ENCODE data around the gene TMPRSS3. TPM values are rescaled to one million over a fixed set of nuclear protein-coding genes. Genes with fewer than 3 reads are reported as not detected.

TMPRSS3 gene
- total and polyA plus RNA-seq, 2 donors (not counting 1 experiment from before 2014, with no cell fraction given) = 0.10 to 0.12 TPM

GRCh38 chr21:42382915-42383314 lies 12.9 kb downstream of the TMPRSS3 start:
- H3K79me2 ChIP-seq (ENCODE audit: control insufficient read depth, insufficient read depth, low read length) = no peaks in the 10 kb centered on the region
- H2AFZ ChIP-seq (ENCODE audit: insufficient read depth, low read depth, low read length, poor library complexity, severe bottlenecking) = no peak overlapping the region
- TF ChIP-seq CTCF (IDR thresholded peaks at IDR 0.05) (no peak), EZH2 (IDR thresholded peaks at IDR 0.05; ENCODE audit: borderline replicate concordance, insufficient read depth, low read depth, low read length, poor library complexity, severe bottlenecking) (no peak)
- no peaks in the 10 kb centered on the region for H3K36me3 ChIP-seq (replicated peaks in 1 of 2; ENCODE audit: control extremely low read depth in 1 of 2, control insufficient read depth in 1 of 2, extremely low read depth in 1 of 2, insufficient read depth in 2 of 2, low read length in 1 of 2)
- H3K4me2 ChIP-seq (replicated peaks; ENCODE audit: low read depth, low read length, poor library complexity, severe bottlenecking) = no peak overlapping the region
- no peak overlapping the region for H3K4me3 Mint-ChIP-seq
- ATAC-seq (ENCODE audit: low read depth) (no peak), DNase-seq (no peak)
- H4K20me1 ChIP-seq (ENCODE audit: control insufficient read depth, insufficient read depth, low read length, poor library complexity, severe bottlenecking) = no peaks in the 10 kb centered on the region
- ChIA-PET POLR2A (no interaction called here), CTCF (no interaction called here)
- peaks cover 5% of the 10 kb centered on the region for H3K27me3 Mint-ChIP-seq
- H3K4me1 ChIP-seq (ENCODE audit: control insufficient read depth in 2 of 2, insufficient read depth in 2 of 2, low read length in 2 of 2) = peaks cover 21 to 33% of the 10 kb centered on the region in 2 donors
- H3K4me3 ChIP-seq (ENCODE audit: control extremely low read depth in 1 of 5, extremely low read depth in 1 of 5, insufficient read depth in 1 of 5, low read depth in 2 of 5, low read length in 4 of 5) = no peak overlapping the region
- H3K27me3 ChIP-seq (replicated peaks in 1 of 4; ENCODE audit: control extremely low read depth in 1 of 4, control insufficient read depth in 3 of 4, insufficient read depth in 4 of 4, low read length in 3 of 4) = peaks cover 0 to 3% (median 0%) of the 10 kb centered on the region in 4 experiments
- H3K9ac ChIP-seq (ENCODE audit: low read length) = no peak overlapping the region
- peaks cover 14% of the 10 kb centered on the region for H3K9me3 Mint-ChIP-seq (ENCODE audit: insufficient read depth)
- peaks cover 42% of the 10 kb centered on the region for H3K4me1 Mint-ChIP-seq
- H3K27ac Mint-ChIP-seq = no peak overlapping the region
- intact Hi-C loops (cut with micrococcal nuclease) = no loop called here
- peaks cover 2 to 48% (median 19%) of the 10 kb centered on the region in 3 donors for H3K9me3 ChIP-seq (ENCODE audit: control extremely low read depth in 1 of 3, control insufficient read depth in 2 of 3, insufficient read depth in 1 of 3, low read length in 2 of 3)
- H3K27ac ChIP-seq (ENCODE audit: low read length in 2 of 2) = no peak overlapping the region
- WGBS (ENCODE audit: insufficient coverage) = 92% methylated on average over 5 of the region's 6 CpGs

DNA sequence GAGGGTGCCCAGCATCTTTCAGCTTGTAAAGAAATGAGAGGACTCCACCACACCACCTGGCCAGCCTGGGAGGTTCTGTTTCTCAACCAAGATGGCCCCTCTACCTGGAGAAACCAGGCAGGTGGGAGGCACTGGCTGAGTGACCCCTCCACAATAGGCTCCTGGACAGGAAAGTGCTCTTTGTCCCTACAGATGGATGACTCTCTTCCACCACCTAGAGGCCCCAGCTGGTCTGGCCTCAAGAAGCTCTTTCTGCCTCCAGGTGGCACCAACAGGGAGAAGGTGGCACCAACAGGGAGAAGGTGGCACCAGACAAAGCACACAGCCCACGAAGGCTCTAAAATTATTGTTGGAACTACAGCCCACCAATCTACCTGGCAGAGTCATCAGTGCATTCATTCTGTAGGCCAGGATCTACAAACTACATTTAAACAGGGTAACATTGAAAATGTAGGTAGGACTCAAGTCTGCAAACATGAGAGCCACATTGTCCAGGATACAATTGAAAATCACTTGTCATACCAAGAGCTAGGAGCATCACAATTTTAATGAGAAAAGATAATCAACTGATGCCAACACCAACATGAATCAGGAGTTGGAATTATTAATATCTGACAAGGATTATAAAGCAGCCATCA lies 14.4 kb downstream of the TMPRSS3 start:
- TF ChIP-seq CTCF (IDR thresholded peaks at IDR 0.05) = no peak
- no peak for TF ChIP-seq EZH2 (IDR thresholded peaks at IDR 0.05; ENCODE audit: borderline replicate concordance, insufficient read depth, low read depth, low read length, poor library complexity, severe bottlenecking)
- WGBS (ENCODE audit: insufficient coverage) = no CpG with 5 or more reads among the region's 1 CpG
- no peak overlapping the region for H3K4me3 Mint-ChIP-seq

More for the DNA sequence above, 14.4 kb downstream of the TMPRSS3 start:
- POLR2A ChIA-PET = no interaction called here
- intact Hi-C loops (cut with micrococcal nuclease) = no loop called here
- ATAC-seq (ENCODE audit: low read depth) (no peak), DNase-seq (no peak)
- H3K4me1 ChIP-seq (ENCODE audit: control insufficient read depth in 2 of 2, insufficient read depth in 2 of 2, low read length in 2 of 2) = peaks cover 21 to 27% of the 10 kb centered on the region in 2 donors
- no peaks in the 10 kb centered on the region for H3K79me2 ChIP-seq (ENCODE audit: control insufficient read depth, insufficient read depth, low read length)
- H3K9ac ChIP-seq (ENCODE audit: low read length) = no peak overlapping the region
- Mint-ChIP-seq H3K27ac (no peak overlapping the region), H3K27me3 (peaks cover 3% of the 10 kb centered on the region), H3K4me1 (peaks cover 33% of the 10 kb centered on the region), H3K9me3 (ENCODE audit: insufficient read depth) (peaks cover 14% of the 10 kb centered on the region)
- no peak overlapping the region for H2AFZ ChIP-seq (ENCODE audit: insufficient read depth, low read depth, low read length, poor library complexity, severe bottlenecking)
- H3K36me3 ChIP-seq (replicated peaks in 1 of 2; ENCODE audit: control extremely low read depth in 1 of 2, control insufficient read depth in 1 of 2, extremely low read depth in 1 of 2, insufficient read depth in 2 of 2, low read length in 1 of 2) = no peaks in the 10 kb centered on the region
- peaks cover 0 to 3% (median 0%) of the 10 kb centered on the region in 4 experiments for H3K27me3 ChIP-seq (replicated peaks in 1 of 4; ENCODE audit: control extremely low read depth in 1 of 4, control insufficient read depth in 3 of 4, insufficient read depth in 4 of 4, low read length in 3 of 4)
- no peaks in the 10 kb centered on the region for H4K20me1 ChIP-seq (ENCODE audit: control insufficient read depth, insufficient read depth, low read length, poor library complexity, severe bottlenecking)
- H3K9me3 ChIP-seq (ENCODE audit: control extremely low read depth in 1 of 3, control insufficient read depth in 2 of 3, insufficient read depth in 1 of 3, low read length in 2 of 3) = peaks cover 2 to 48% (median 19%) of the 10 kb centered on the region in 3 donors
- no peak overlapping the region for H3K27ac ChIP-seq (ENCODE audit: low read length in 2 of 2)
- H3K4me3 ChIP-seq (ENCODE audit: control extremely low read depth in 1 of 5, extremely low read depth in 1 of 5, insufficient read depth in 1 of 5, low read depth in 2 of 5, low read length in 4 of 5) = no peak overlapping the region
- CTCF ChIA-PET = interaction anchor here (1.0 kb wide), 1 partner anchor 45 kb away, joined by 4 read pairs; no protein-coding TSS in a partner anchor
- no peak overlapping the region for H3K4me2 ChIP-seq (replicated peaks; ENCODE audit: low read depth, low read length, poor library complexity, severe bottlenecking)

Measured in B cell (primary cell).